Gastroesophageal sphincter (tissue), 4 donors: ENCODE data around the gene BCL2L13. TPM values are rescaled to one million over a fixed set of nuclear protein-coding genes. Genes with fewer than 3 reads are reported as not detected.
A peak's percentile ranks its signal among the peaks of the same experiment; 100 is the strongest.

Experiments
- ATAC-seq: fragments of 150-250 bp; one replicate; pipeline ENCODE4 v1.9.1; 2016; ENCODE audit warnings: mild to moderate bottlenecking, moderate library complexity
- H3K27ac ChIP-seq, 4 donors: fragments of 200-600 bp; sonication (generic) in 3 of 4; 1 replicate in 3 of 4; 2 replicates in 1 of 4; pipeline ENCODE4 v1.5.1; 2016 to 2019
- H3K27me3 ChIP-seq: fragments of 200-600 bp; sonication (generic); one replicate; pipeline ENCODE4 v1.5.1; 2019
- H3K36me3 ChIP-seq, 2 donors: fragments of 200-600 bp; sonication (generic); one replicate each; pipeline ENCODE4 v1.5.1; 2019; ENCODE audit warnings: control low read depth in 1 of 2
- H3K4me1 ChIP-seq, 3 donors: fragments of 200-600 bp; sonication (generic); 1 replicate in 2 of 3; 2 replicates in 1 of 3; pipeline ENCODE4 v1.5.1; 2016 to 2019; ENCODE audit warnings: control low read depth in 2 of 3
- H3K4me3 ChIP-seq, 2 donors: fragments of 200-600 bp; sonication (generic); one replicate each; pipeline ENCODE4 v1.5.1; 2019; ENCODE audit warnings: mild to moderate bottlenecking in 1 of 2, moderate library complexity in 1 of 2
- H3K9me3 ChIP-seq, 3 donors: fragments of 200-600 bp; sonication (generic); one replicate each; pipeline ENCODE4 v1.5.1; 2017 to 2019; ENCODE audit warnings: control low read depth in 2 of 3
- CTCF ChIP-seq, 4 experiments: fragments of 200-600 bp in 2 of 4; fragments of 450-650 bp in 2 of 4; sonication (generic) in 1 of 4; IDR thresholded peaks; one replicate each; pipeline ENCODE4 v1.5.1; 2017 to 2019; ENCODE audit warnings: antibody characterized with exemption in 4 of 4, mild to moderate bottlenecking in 2 of 4, moderate library complexity in 2 of 4
- EP300 ChIP-seq: sonication (generic); formaldehyde crosslinking; IDR thresholded peaks from one replicate; pipeline ENCODE4 v1.6.1; 2017; ENCODE audit warnings: antibody characterized with exemption, mild to moderate bottlenecking
- POLR2A ChIP-seq, 2 donors: fragments of 450-650 bp; IDR thresholded peaks; one replicate each; pipeline ENCODE4 v1.6.1; 2017; ENCODE audit warnings: antibody characterized with exemption in 2 of 2, mild to moderate bottlenecking in 2 of 2, moderate library complexity in 1 of 2
- POLR2AphosphoS5 ChIP-seq: sonication (generic); formaldehyde crosslinking; IDR thresholded peaks from one replicate; pipeline ENCODE4 v1.6.1; 2017; ENCODE audit warnings: antibody characterized with exemption
- WGBS, 2 donors: methylation state at CpG; one replicate each; pipeline ENCODE4 v1.1.5; 2018; ENCODE audit warnings: low coverage in 1 of 2; 5-methylcytosine and 5-hydroxymethylcytosine counted together
- total RNA-seq, 4 donors: library from RNA; depleted of rRNA; stranded (reverse); fragments of >200 nt; gene quantifications; one replicate each; pipeline ENCODE4 v1.1.0, GENCODE V29; 2016

BCL2L13 gene
- total RNA-seq, 4 donors from 2014 or later = 68.5 to 193 (median 131) TPM

- H3K36me3 ChIP-seq = peaks cover 0 to 10% of the 10 kb centered on the region in 2 donors
- H3K9me3 ChIP-seq = no peaks in the 10 kb centered on the region
- no peaks in the 10 kb centered on the region for H3K27me3 ChIP-seq
- TF ChIP-seq POLR2AphosphoS5 (no peak), POLR2A (IDR thresholded peaks at IDR 0.05) (no peak), CTCF (IDR thresholded peaks at IDR 0.05) (no peak), EP300 (no peak)
- no peak overlapping the region for H3K4me3 ChIP-seq
- ATAC-seq = no peak
- 71 to 87% methylated on average over 3 to 11 of the region's 18 CpGs for WGBS, 2 donors
- no peak overlapping the region for H3K27ac ChIP-seq
- H3K4me1 ChIP-seq = peaks cover 0 to 9% (median 3%) of the 10 kb centered on the region in 3 donors
Measured at GRCh38 chr22:17741866-17742526, 103.4 kb downstream of the BCL2L13 start.

- WGBS, 2 donors = no CpG with 5 or more reads among the region's 9 CpGs
- peaks cover 0 to 9% (median 3%) of the 10 kb centered on the region in 3 donors for H3K4me1 ChIP-seq
- no peaks in the 10 kb centered on the region for H3K27me3 ChIP-seq
- no peak overlapping the region for H3K27ac ChIP-seq
- peak; percentile 60 for ATAC-seq
- TF ChIP-seq POLR2A (IDR thresholded peaks at IDR 0.05) (no peak), POLR2AphosphoS5 (no peak), CTCF (IDR thresholded peaks at IDR 0.05) (peak in 3 of 4 experiments; percentile 55 to 80 (median 68)), EP300 (no peak)
- no peak overlapping the region for H3K4me3 ChIP-seq
- peaks cover 0 to 5% of the 10 kb centered on the region in 2 donors for H3K36me3 ChIP-seq
- no peaks in the 10 kb centered on the region for H3K9me3 ChIP-seq
Measured at GRCh38 chr22:17742527-17742902, 104.0 kb downstream of the BCL2L13 start.

- no peak for TF ChIP-seq POLR2AphosphoS5
- H3K36me3 ChIP-seq = peaks cover 0 to 3% of the 10 kb centered on the region in 2 donors
- H3K9me3 ChIP-seq = no peaks in the 10 kb centered on the region
- WGBS, 2 donors = 80% methylated on average over 2 to 6 of the region's 25 CpGs
- no peak for ATAC-seq
- no peak overlapping the region for H3K4me3 ChIP-seq
- peaks cover 0 to 9% (median 3%) of the 10 kb centered on the region in 3 donors for H3K4me1 ChIP-seq
- H3K27ac ChIP-seq = no peak overlapping the region
- no peaks in the 10 kb centered on the region for H3K27me3 ChIP-seq
Measured at GRCh38 chr22:17743661-17744411, 105.3 kb downstream of the BCL2L13 start.

GRCh38 chr22:17744430-17744829 is 105.9 kb downstream of the BCL2L13 start:
- H3K9me3 ChIP-seq = no peaks in the 10 kb centered on the region
- no peak overlapping the region for H3K27ac ChIP-seq
- 79% methylated on average over 2 of the region's 7 CpGs; no CpG with 5 or more reads in 1 of the 2 donors for WGBS, 2 donors
- H3K4me3 ChIP-seq = no peak overlapping the region
- H3K4me1 ChIP-seq = peaks cover 0 to 9% (median 3%) of the 10 kb centered on the region in 3 donors
- TF ChIP-seq CTCF (IDR thresholded peaks at IDR 0.05) (no peak), EP300 (no peak), POLR2AphosphoS5 (no peak)
- no peak for ATAC-seq
- no peaks in the 10 kb centered on the region for H3K27me3 ChIP-seq
- peaks cover 0 to 3% of the 10 kb centered on the region in 2 donors for H3K36me3 ChIP-seq

DNA sequence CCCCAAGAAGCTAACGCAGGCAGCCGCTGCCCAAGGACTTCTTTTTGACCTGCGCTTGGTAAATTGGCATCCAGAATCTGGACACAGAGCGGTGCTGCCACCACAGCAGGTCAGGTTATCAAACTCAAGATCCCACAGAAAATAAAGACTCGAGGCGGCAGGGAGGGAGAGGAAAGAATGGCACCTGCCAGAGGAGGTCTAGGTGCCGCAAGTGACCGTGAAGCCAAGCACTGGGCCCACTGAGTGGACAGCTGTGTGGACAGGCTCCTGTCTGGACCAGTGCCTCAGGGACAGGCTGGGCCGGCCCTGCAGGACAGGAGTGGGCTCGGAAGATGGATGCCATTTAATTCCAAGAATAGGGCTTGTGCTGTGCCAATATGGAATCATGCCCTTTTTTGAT is 108.4 kb downstream of the BCL2L13 start:
- H3K27ac ChIP-seq = no peak overlapping the region
- no peaks in the 10 kb centered on the region for H3K27me3 ChIP-seq
- TF ChIP-seq CTCF (IDR thresholded peaks at IDR 0.05) (no peak), EP300 (no peak), POLR2A (IDR thresholded peaks at IDR 0.05) (no peak), POLR2AphosphoS5 (no peak)
- H3K9me3 ChIP-seq = no peaks in the 10 kb centered on the region
- H3K4me1 ChIP-seq = peaks cover 0 to 9% (median 3%) of the 10 kb centered on the region in 3 donors
- ATAC-seq = no peak
- H3K4me3 ChIP-seq = no peak overlapping the region
- WGBS, 2 donors = 92 to 97% methylated on average over 5 to 6 of the region's 10 CpGs
- H3K36me3 ChIP-seq = peaks cover 0 to 3% of the 10 kb centered on the region in 2 donors
